ENCODE measurements around the gene LCN9. TPM values are rescaled to one million over a fixed set of nuclear protein-coding genes. Genes with fewer than 3 reads are reported as not detected.
A peak's percentile ranks its signal among the peaks of the same experiment; 100 is the strongest.

The LCN9 gene
- total and polyA plus RNA-seq, 9 of the 15 experiments (the other 6 are each of a cell fraction or from before 2014, with no cell fraction given), result not detected

- H2AFZ ChIP-seq (ENCODE audit: low read depth, low read length), result 0 out of 2 replicates have a peak within 1 kb of the TSS, but pooled peaks have one; percentile 45
- no peaks in the 10 kb centered on the region for H3K36me3 ChIP-seq (ENCODE audit: control insufficient read depth, insufficient read depth, low read length)
- no peaks in the 10 kb centered on the region for H3K9me3 ChIP-seq (replicated peaks; ENCODE audit: control insufficient read depth, insufficient read depth, low read depth, low read length)
- CTCF ChIA-PET (ENCODE audit: low intra/inter-chr PET ratio), result no interaction called here
- POLR2A ChIA-PET, result no interaction called here
- H3K9ac ChIP-seq (ENCODE audit: insufficient read depth in 1 of 2, low read depth in 2 of 2, low read length in 2 of 2), result no peak within 1 kb of the TSS
- peaks cover 7% of the 10 kb centered on the region; the same call in 1 of the 2 replicates for H4K20me1 ChIP-seq (replicated peaks; ENCODE audit: control insufficient read depth, insufficient read depth, low read length)
- FAIRE-seq (no peak), ATAC-seq (no peak), DNase-seq (ENCODE audit: extremely low read depth in 1 of 4, low spot score in 3 of 4) (peak in 3 of 4 experiments; percentile 54 to 65 (median 58))
- in situ Hi-C loops (cut with MboI), result no loop called here
- H3K4me1 ChIP-seq (replicated peaks in 1 of 2; ENCODE audit: control insufficient read depth in 2 of 2, insufficient read depth in 2 of 2, low read length in 2 of 2), result peaks cover 0 to 54% of the 10 kb centered on the region in 2 experiments; a peak in 2 of 5 replicates
- WGBS (ENCODE audit: insufficient coverage, low coverage, missing lambda C conversion rate), result 13% methylated on average over 12 of the region's 30 CpGs
- H3K27ac ChIP-seq (ENCODE audit: extremely low read depth, low read depth, low read length), result no peak within 1 kb of the TSS
- peaks cover 13 to 42% of the 10 kb centered on the region in 2 experiments; a peak in 4 of 5 replicates for H3K27me3 ChIP-seq (ENCODE audit: control insufficient read depth in 2 of 2, insufficient read depth in 2 of 2, low read length in 2 of 2)
- H3K79me2 ChIP-seq (ENCODE audit: control insufficient read depth, insufficient read depth, low read length), result no peaks in the 10 kb centered on the region
- intact Hi-C loops (cut with micrococcal nuclease), result no loop called here
- H3K4me2 ChIP-seq (ENCODE audit: insufficient read depth, low read length), result no peak within 1 kb of the TSS
- H3K4me3 ChIP-seq, result no peak within 1 kb of the TSS
- BruUV-seq (replicated peaks), result no TSS peak
- H3K9me1 ChIP-seq (ENCODE audit: control insufficient read depth, insufficient read depth, low read length), result no peaks in the 10 kb centered on the region
- TF ChIP-seq TCFL5 (CRISPR knock-in tag; conservative IDR thresholded peaks at IDR 0.05), result no peak
- TF ChIP-seq SMC3 (conservative IDR thresholded peaks at IDR 0.05; ENCODE audit: insufficient read depth, low read depth, low read length), result no peak
- TF ChIP-seq PCBP1 (IDR thresholded peaks at IDR 0.05; ENCODE audit: low read depth, low read length, poor library complexity, severe bottlenecking), result no peak
- no peak for TF ChIP-seq SIN3B (IDR thresholded peaks at IDR 0.05; ENCODE audit: low read depth)
- TF ChIP-seq USF1 (CRISPR knock-in tag; IDR thresholded peaks at IDR 0.05), result peak; percentile 80
- TF ChIP-seq MTA1 (IDR thresholded peaks at IDR 0.05; ENCODE audit: borderline replicate concordance), result no peak
- TF ChIP-seq RAD51 (IDR thresholded peaks at IDR 0.05; ENCODE audit: borderline replicate concordance, low read depth), result peak; percentile 58; the same call in 1 of the 2 replicates
- peak; percentile 14; the same call in 1 of the 2 replicates for TF ChIP-seq EGR1 (conservative IDR thresholded peaks at IDR 0.05)
- no peak for TF ChIP-seq THAP12 (CRISPR knock-in tag; IDR thresholded peaks at IDR 0.05)
- no peak for TF ChIP-seq ELK1 (CRISPR knock-in tag; IDR thresholded peaks at IDR 0.05)
- TF ChIP-seq TFAM (CRISPR knock-in tag; conservative IDR thresholded peaks at IDR 0.05), result no peak
- no peak for TF ChIP-seq RAD21 (CRISPR knock-in tag; conservative IDR thresholded peaks at IDR 0.05 in 1 of 2, IDR thresholded peaks at IDR 0.05 in 1 of 2)
- no peak for TF ChIP-seq SFPQ (IDR thresholded peaks at IDR 0.05; ENCODE audit: low read depth, low read length)
- no peak for TF ChIP-seq BRCA1 (IDR thresholded peaks at IDR 0.05)
- TF ChIP-seq BRCA1 (CRISPR knock-in tag; IDR thresholded peaks at IDR 0.05), result no peak
- TF ChIP-seq NRF1 (conservative IDR thresholded peaks at IDR 0.05 in 1 of 2, IDR thresholded peaks at IDR 0.05 in 1 of 2), result peak; percentile 51 to 63
Observed at GRCh38 chr9:135699440-135699839, 36.3 kb downstream of the LCN9 start, which contains the start of gene SOHLH1. TSS of gene SOHLH1 (minus strand) at chr9:135699481. CDS start at chr9:135699467, 14 bp downstream.

Measured in K562 (cell line).